Measurements from ENCODE around the gene KLHL8.
"Not testable (repeated sequence)": the region's sequence is repeated elsewhere in the genome, so short reads cannot be mapped to it uniquely, and the experiment has no call there.

DNA sequence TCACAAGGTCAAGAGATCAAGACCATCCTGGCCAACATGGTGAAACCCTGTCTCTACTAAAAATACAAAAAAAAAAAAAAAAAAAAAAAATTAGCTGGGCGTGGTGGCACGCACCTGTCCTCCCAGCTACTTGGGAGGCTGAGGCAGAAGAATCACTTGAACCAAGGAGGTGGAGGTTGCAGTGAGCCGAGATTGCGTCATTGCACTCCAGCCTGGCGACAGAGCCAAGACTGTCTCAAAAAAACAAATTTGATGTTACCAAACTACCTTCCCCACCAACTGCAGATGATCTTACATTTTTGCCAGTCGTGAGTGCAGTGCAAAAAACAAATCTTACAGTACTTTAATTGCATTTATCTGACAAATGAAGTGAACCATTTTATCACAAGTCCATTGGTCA lies 74.5 kb downstream of the KLHL8 start:
- not testable (repeated sequence) for TF ChIP-seq CTCF, EP300, POLR2A (IDR thresholded peaks at IDR 0.05)
